Activated CD8-positive, alpha-beta memory T cell treated with anti-CD3 and anti-CD28 coated beads for 48 hours (primary cell): ENCODE results near the gene ZNF286A.
"Not testable (repeated sequence)": the region's sequence is repeated elsewhere in the genome, so short reads cannot be mapped to it uniquely, and the experiment has no call there.

Experiments used
- DNase-seq, 3 experiments: peaks; one replicate each; pipeline ENCODE4 v3.0.0-alpha.2; 2020; ENCODE audit warnings: low read depth in 2 of 3, low spot score in 2 of 3

The ZNF286A gene

GRCh38 chr17:15698967-15699366 is 585 bp upstream of the ZNF286A start:
- not testable (repeated sequence) for DNase-seq

GRCh38 chr17:15699937-15700336 is 385 bp downstream of the ZNF286A start:
- not testable (repeated sequence) for DNase-seq

- not testable (repeated sequence) for DNase-seq
These were observed 4.7 kb downstream of the ZNF286A start for GRCh38 chr17:15704239-15704638.

GRCh38 chr17:15704813-15705212 is 5.3 kb downstream of the ZNF286A start:
- DNase-seq, result not testable (repeated sequence)

GRCh38 chr17:15708879-15709278 is 9.3 kb downstream of the ZNF286A start:
- DNase-seq, result not testable (repeated sequence)

- not testable (repeated sequence) for DNase-seq
These were observed 17.3 kb downstream of the ZNF286A start for GRCh38 chr17:15716601-15717563.

GRCh38 chr17:15730535-15730934 is 31.0 kb downstream of the ZNF286A start:
- not testable (repeated sequence) for DNase-seq

- DNase-seq, result not testable (repeated sequence)
These were observed 32.3 kb downstream of the ZNF286A start, which contains the start of gene TBC1D26 for GRCh38 chr17:15731900-15732299. TBC1D26 (plus strand) TSS chr17:15732283; CDS start chr17:15735349, 3,066 bp downstream.

- DNase-seq, result not testable (repeated sequence)
These were observed 33.7 kb downstream of the ZNF286A start for GRCh38 chr17:15733174-15733789.

- not testable (repeated sequence) for DNase-seq
These were observed 37.0 kb downstream of the ZNF286A start for GRCh38 chr17:15736578-15736977.

GRCh38 chr17:15738066-15738465 is 38.5 kb downstream of the ZNF286A start:
- no peak for DNase-seq

GRCh38 chr17:15739259-15739658 is 39.7 kb downstream of the ZNF286A start:
- not testable (repeated sequence) for DNase-seq

- DNase-seq, result not testable (repeated sequence)
These were observed 40.5 kb downstream of the ZNF286A start for GRCh38 chr17:15740041-15740440.

GRCh38 chr17:15740570-15741120 is 41.1 kb downstream of the ZNF286A start:
- DNase-seq, result no peak

- DNase-seq, result no peak
These were observed 42.1 kb downstream of the ZNF286A start for GRCh38 chr17:15741624-15742023.

- no peak for DNase-seq
These were observed 42.7 kb downstream of the ZNF286A start for GRCh38 chr17:15742051-15742795.

GRCh38 chr17:15742921-15743320 is 43.4 kb downstream of the ZNF286A start:
- DNase-seq, result no peak

- no peak for DNase-seq
These were observed 44.6 kb downstream of the ZNF286A start for GRCh38 chr17:15744074-15744676.

GRCh38 chr17:15744885-15745284 is 45.3 kb downstream of the ZNF286A start:
- DNase-seq, result no peak

- DNase-seq, result not testable (repeated sequence)
These were observed 49.9 kb downstream of the ZNF286A start for GRCh38 chr17:15749403-15749802.
